HepG2 (cell line): Measurements from ENCODE around the gene DUS3L. TPM values are rescaled to one million over a fixed set of nuclear protein-coding genes. Genes with fewer than 3 reads are reported as not detected.

ENCODE experiments used
- ATF7-NPFF ChIP-seq: sonication (generic); formaldehyde crosslinking; IDR thresholded peaks from 2 replicates; pipeline ENCODE4 v1.8.1; 2023; ENCODE audit warnings: mild to moderate bottlenecking, low read depth, missing genetic modification reagents, moderate library complexity
- BCL6 ChIP-seq: IDR thresholded peaks from 2 replicates; pipeline ENCODE4 v1.6.1; 2016; ENCODE audit warnings: missing genetic modification reagents, missing compliant biosample characterization
- CBX1 ChIP-seq: IDR thresholded peaks from one replicate; pipeline ENCODE4 v1.6.1; 2016; ENCODE audit warnings: antibody characterized with exemption, low read depth
- MEF2D ChIP-seq: sonication (generic); formaldehyde crosslinking; IDR thresholded peaks from 2 replicates; pipeline ENCODE4 v1.5.1; 2020; ENCODE audit warnings: mild to moderate bottlenecking, missing genetic modification reagents
- MEIS2 ChIP-seq: sonication (generic); formaldehyde crosslinking; IDR thresholded peaks from 2 replicates; pipeline ENCODE4 v1.9.0; 2021; ENCODE audit warnings: mild to moderate bottlenecking, missing genetic modification reagents
- MIER2 ChIP-seq: IDR thresholded peaks from 2 replicates; pipeline ENCODE4 v1.6.1; 2016; ENCODE audit warnings: missing biosample characterization, missing genetic modification reagents
- MIXL1 ChIP-seq: IDR thresholded peaks from 2 replicates; pipeline ENCODE4 v1.6.1; 2016
- MTF1 ChIP-seq: sonication (generic); formaldehyde crosslinking; IDR thresholded peaks from 2 replicates; pipeline ENCODE4 v1.5.0; 2020; ENCODE audit warnings: missing genetic modification reagents
- MYNN ChIP-seq: sonication (generic); formaldehyde crosslinking; IDR thresholded peaks from 2 replicates; pipeline ENCODE4 v1.4.0; 2020; ENCODE audit warnings: mild to moderate bottlenecking, low read depth, missing genetic modification reagents
- NFE2L2 ChIP-seq: fragments of 150-350 bp; IDR thresholded peaks from 2 replicates; pipeline ENCODE4 v1.6.1; 2014; ENCODE audit warnings: low read length
- ONECUT2 ChIP-seq: sonication (generic); formaldehyde crosslinking; IDR thresholded peaks from 2 replicates; pipeline ENCODE4 v1.4.0; 2020; ENCODE audit warnings: missing genetic modification reagents
- PAX8 ChIP-seq: sonication (generic); formaldehyde crosslinking; IDR thresholded peaks from 2 replicates; pipeline ENCODE4 v1.8.0; 2022; ENCODE audit warnings: mild to moderate bottlenecking, missing genetic modification reagents, borderline replicate concordance
- SP2 ChIP-seq: sonication (generic); formaldehyde crosslinking; IDR thresholded peaks from 2 replicates; pipeline ENCODE4 v1.5.1; 2020; ENCODE audit warnings: mild to moderate bottlenecking, missing genetic modification reagents
- ZNF629 ChIP-seq: sonication (generic); formaldehyde crosslinking; conservative IDR thresholded peaks from 2 replicates; pipeline ENCODE4 v1.5.0; 2020; ENCODE audit warnings: missing genetic modification reagents
- ZNF839 ChIP-seq: sonication (generic); formaldehyde crosslinking; IDR thresholded peaks from 2 replicates; pipeline ENCODE4 v1.4.0; 2020; ENCODE audit warnings: missing genetic modification reagents, mild to moderate bottlenecking, borderline replicate concordance
- polyA plus RNA-seq, 8 experiments: library from polyadenylated mRNA; depleted of rRNA in 3 of 8; stranded (reverse) in 7 of 8; unstranded in 1 of 8; fragments of >200 nt; fragmentation: Illumina TruSeq in 4 of 8; extraction: Trizol in 4 of 8; gene quantifications; 2 replicates each; pipeline versions ENCODE4 v1.2.1 to v1.2.3, GENCODE V29; 2011 to 2016; ENCODE audit warnings: low read depth in 4 of 8, missing spikeins in 1 of 8, mixed read lengths in 1 of 8; ENCODE audit not compliant: insufficient read depth in 1 of 8
- total RNA-seq, 5 experiments: library from RNA; depleted of rRNA; stranded (reverse); fragments of >200 nt; fragmentation: Illumina TruSeq; extraction: Trizol; gene quantifications; 2 replicates each; pipeline ENCODE4 v1.2.3, GENCODE V29; 2016; ENCODE audit warnings: low read depth in 1 of 5
- TF ChIP-seq, protein P1 (sequence below): sonication (generic); formaldehyde crosslinking; IDR thresholded peaks from 2 replicates; pipeline ENCODE4 v1.8.1; 2023; ENCODE audit warnings: mild to moderate bottlenecking, moderate library complexity, missing genetic modification reagents
- TF ChIP-seq, protein P2 (sequence below): sonication (generic); formaldehyde crosslinking; IDR thresholded peaks from 2 replicates; pipeline ENCODE4 v1.4.0; 2020; ENCODE audit warnings: missing genetic modification reagents, borderline replicate concordance
- TF ChIP-seq, protein P3 (sequence below): sonication (generic); formaldehyde crosslinking; IDR thresholded peaks from 2 replicates; pipeline ENCODE4 v1.8.1; 2023; ENCODE audit warnings: mild to moderate bottlenecking, missing genetic modification reagents
- TF ChIP-seq, protein P4 (sequence below): sonication (generic); formaldehyde crosslinking; IDR thresholded peaks from 2 replicates; pipeline ENCODE4 v1.5.0; 2020; ENCODE audit warnings: mild to moderate bottlenecking, low read depth, missing genetic modification reagents, borderline replicate concordance
- TF ChIP-seq, protein P5 (sequence below): sonication (generic); formaldehyde crosslinking; IDR thresholded peaks from 2 replicates; pipeline ENCODE4; 2020; ENCODE audit warnings: missing genetic modification reagents, mild to moderate bottlenecking, borderline replicate concordance
- TF ChIP-seq, protein P6 (sequence below): sonication (generic); formaldehyde crosslinking; IDR thresholded peaks from 2 replicates; pipeline ENCODE4 v1.5.0; 2020; ENCODE audit warnings: missing genetic modification reagents

DUS3L gene
- total and polyA plus RNA-seq, 2 of the 13 experiments (the other 11 are each of a cell fraction or from before 2014, with no cell fraction given) = 13.3 to 25.1 TPM

DNA sequence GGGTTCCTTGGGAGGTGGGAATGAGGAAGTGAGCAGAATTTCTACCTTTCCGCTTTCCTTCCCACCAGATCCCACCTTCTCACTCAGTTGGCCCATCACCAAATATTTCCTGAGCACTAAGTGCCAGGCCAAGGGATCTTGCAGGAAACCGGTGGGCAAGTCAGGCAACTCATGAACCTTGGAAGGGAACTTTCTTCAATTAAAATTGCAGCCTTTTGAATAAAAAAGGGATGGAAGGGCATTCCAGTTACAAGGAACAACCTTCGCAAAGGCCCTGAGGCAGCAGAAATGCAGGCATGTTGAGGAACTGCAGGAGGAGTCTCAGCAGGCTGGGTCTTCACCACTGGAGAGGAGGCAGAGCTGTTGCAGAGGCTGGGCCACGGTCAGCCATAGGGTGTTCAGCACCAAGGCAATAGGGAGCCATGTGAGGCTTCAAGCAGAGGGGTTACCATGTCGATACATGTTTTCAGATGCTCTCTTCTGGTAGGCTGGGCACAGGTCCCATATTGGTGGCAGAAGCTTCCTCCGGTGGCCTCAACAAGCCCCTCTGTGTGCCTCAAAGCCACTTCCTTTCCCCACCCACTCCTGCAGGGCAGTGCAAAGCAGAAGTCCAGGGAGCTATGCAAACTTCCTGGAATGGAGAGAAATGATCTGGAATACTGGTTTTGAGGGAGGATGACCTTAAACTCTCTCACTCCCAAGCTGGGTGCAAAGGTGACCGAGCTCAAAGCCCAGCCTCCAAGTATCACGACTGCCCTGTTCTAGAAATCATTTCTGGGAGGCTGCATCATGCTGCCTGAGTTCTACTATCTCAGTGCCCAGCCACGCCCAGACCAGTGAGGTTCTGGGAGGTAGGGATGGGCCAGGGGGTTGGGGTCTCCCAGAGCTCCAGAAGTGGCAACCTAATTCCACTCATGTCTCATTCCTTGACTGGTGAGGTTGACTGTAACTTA lies 48.4 kb upstream of the DUS3L start, which contains the start of gene FUT6 (continued):
- TF ChIP-seq MTF1 = no peak
- no peak for TF ChIP-seq ZNF629 (CRISPR knock-in tag)
- TF ChIP-seq, protein P1, sequence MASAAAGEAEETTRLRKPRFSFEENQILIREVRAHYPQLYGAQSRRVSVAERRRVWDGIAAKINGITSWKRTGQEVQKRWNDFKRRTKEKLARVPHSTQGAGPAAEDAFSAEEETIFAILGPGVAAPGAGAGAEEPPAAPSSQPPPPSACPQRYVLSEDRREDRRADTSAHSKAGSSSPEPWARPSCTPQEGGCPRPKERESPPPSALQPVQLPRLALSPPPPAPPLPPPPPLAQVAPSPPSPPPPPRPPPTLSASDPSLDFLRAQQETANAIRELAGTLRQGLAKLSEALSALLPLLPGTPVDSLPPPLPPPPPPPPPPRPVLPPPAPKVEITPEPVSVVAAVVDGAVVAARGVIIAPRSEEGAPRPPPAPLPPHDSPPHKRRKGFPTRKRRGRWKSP (CRISPR knock-in tag) = no peak
- peak; percentile 48; the same call in 1 of the 2 replicates for TF ChIP-seq BCL6
- no peak for TF ChIP-seq ZNF839
- no peak for TF ChIP-seq NFE2L2
- TF ChIP-seq MIXL1 (CRISPR knock-in tag) = peak; percentile 53
- no peak for TF ChIP-seq CBX1
- no peak for TF ChIP-seq ONECUT2 (CRISPR knock-in tag)
- TF ChIP-seq, protein P2, sequence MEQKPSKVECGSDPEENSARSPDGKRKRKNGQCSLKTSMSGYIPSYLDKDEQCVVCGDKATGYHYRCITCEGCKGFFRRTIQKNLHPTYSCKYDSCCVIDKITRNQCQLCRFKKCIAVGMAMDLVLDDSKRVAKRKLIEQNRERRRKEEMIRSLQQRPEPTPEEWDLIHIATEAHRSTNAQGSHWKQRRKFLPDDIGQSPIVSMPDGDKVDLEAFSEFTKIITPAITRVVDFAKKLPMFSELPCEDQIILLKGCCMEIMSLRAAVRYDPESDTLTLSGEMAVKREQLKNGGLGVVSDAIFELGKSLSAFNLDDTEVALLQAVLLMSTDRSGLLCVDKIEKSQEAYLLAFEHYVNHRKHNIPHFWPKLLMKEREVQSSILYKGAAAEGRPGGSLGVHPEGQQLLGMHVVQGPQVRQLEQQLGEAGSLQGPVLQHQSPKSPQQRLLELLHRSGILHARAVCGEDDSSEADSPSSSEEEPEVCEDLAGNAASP (CRISPR knock-in tag) = peak; percentile 82; the same call in 1 of the 2 replicates
- TF ChIP-seq, protein P3, sequence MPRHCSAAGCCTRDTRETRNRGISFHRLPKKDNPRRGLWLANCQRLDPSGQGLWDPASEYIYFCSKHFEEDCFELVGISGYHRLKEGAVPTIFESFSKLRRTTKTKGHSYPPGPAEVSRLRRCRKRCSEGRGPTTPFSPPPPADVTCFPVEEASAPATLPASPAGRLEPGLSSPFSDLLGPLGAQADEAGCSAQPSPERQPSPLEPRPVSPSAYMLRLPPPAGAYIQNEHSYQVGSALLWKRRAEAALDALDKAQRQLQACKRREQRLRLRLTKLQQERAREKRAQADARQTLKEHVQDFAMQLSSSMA (CRISPR knock-in tag) = no peak
- TF ChIP-seq MEIS2 = peak; percentile 37; the same call in 1 of the 2 replicates
- no peak for TF ChIP-seq PAX8 (CRISPR knock-in tag)
- TF ChIP-seq MEF2D = 0 out of 2 replicates have a peak, but pooled peaks have one; percentile 63
- TF ChIP-seq, protein P4, sequence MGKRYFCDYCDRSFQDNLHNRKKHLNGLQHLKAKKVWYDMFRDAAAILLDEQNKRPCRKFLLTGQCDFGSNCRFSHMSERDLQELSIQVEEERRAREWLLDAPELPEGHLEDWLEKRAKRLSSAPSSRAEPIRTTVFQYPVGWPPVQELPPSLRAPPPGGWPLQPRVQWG (CRISPR knock-in tag) = no peak
- no peak for TF ChIP-seq ATF7-NPFF
- TF ChIP-seq MYNN = no peak
- TF ChIP-seq, protein P5, sequence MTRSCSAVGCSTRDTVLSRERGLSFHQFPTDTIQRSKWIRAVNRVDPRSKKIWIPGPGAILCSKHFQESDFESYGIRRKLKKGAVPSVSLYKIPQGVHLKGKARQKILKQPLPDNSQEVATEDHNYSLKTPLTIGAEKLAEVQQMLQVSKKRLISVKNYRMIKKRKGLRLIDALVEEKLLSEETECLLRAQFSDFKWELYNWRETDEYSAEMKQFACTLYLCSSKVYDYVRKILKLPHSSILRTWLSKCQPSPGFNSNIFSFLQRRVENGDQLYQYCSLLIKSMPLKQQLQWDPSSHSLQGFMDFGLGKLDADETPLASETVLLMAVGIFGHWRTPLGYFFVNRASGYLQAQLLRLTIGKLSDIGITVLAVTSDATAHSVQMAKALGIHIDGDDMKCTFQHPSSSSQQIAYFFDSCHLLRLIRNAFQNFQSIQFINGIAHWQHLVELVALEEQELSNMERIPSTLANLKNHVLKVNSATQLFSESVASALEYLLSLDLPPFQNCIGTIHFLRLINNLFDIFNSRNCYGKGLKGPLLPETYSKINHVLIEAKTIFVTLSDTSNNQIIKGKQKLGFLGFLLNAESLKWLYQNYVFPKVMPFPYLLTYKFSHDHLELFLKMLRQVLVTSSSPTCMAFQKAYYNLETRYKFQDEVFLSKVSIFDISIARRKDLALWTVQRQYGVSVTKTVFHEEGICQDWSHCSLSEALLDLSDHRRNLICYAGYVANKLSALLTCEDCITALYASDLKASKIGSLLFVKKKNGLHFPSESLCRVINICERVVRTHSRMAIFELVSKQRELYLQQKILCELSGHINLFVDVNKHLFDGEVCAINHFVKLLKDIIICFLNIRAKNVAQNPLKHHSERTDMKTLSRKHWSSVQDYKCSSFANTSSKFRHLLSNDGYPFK (CRISPR knock-in tag) = no peak
- no peak for TF ChIP-seq MIER2 (CRISPR knock-in tag)
- TF ChIP-seq, protein P6, sequence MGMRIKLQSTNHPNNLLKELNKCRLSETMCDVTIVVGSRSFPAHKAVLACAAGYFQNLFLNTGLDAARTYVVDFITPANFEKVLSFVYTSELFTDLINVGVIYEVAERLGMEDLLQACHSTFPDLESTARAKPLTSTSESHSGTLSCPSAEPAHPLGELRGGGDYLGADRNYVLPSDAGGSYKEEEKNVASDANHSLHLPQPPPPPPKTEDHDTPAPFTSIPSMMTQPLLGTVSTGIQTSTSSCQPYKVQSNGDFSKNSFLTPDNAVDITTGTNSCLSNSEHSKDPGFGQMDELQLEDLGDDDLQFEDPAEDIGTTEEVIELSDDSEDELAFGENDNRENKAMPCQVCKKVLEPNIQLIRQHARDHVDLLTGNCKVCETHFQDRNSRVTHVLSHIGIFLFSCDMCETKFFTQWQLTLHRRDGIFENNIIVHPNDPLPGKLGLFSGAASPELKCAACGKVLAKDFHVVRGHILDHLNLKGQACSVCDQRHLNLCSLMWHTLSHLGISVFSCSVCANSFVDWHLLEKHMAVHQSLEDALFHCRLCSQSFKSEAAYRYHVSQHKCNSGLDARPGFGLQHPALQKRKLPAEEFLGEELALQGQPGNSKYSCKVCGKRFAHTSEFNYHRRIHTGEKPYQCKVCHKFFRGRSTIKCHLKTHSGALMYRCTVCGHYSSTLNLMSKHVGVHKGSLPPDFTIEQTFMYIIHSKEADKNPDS (CRISPR knock-in tag) = no peak; the same call in 1 of the 2 replicates
- TF ChIP-seq SP2 (CRISPR knock-in tag) = no peak; the same call in 1 of the 2 replicates
